ENCODE results near the gene MRPL38.

GRCh38 chr17:75893305-75894048 lies 11.2 kb downstream of the MRPL38 start:
- no peak for TF ChIP-seq POLR2AphosphoS5 (IDR thresholded peaks at IDR 0.05; ENCODE audit: insufficient read depth in 1 of 2, low read depth in 1 of 2)
- TF ChIP-seq POLR2A (IDR thresholded peaks at IDR 0.05), result no peak
